ENCODE measurements around the gene TMX4. TPM values are rescaled to one million over a fixed set of nuclear protein-coding genes. Genes with fewer than 3 reads are reported as not detected.

TMX4 gene
- total and polyA plus RNA-seq, 2 of the 8 experiments (the other 6 are each of a cell fraction or from before 2014, with no cell fraction given), result 2.1 to 7.8 TPM

GRCh38 chr20:8057871-8058270, 38.3 kb upstream of the TMX4 start (continued):
- TF ChIP-seq CHD7 (IDR thresholded peaks at IDR 0.05; ENCODE audit: insufficient replicate concordance, low read length) (no peak), EP300 (IDR thresholded peaks at IDR 0.05; ENCODE audit: borderline replicate concordance in 1 of 2, low read depth in 2 of 2, low read length in 2 of 2) (no peak), CBX5 (IDR thresholded peaks at IDR 0.05; ENCODE audit: low read depth, low read length) (no peak), POLR2AphosphoS5 (IDR thresholded peaks at IDR 0.05; ENCODE audit: low read depth, low read length) (no peak), BRCA1 (IDR thresholded peaks at IDR 0.05; ENCODE audit: low read depth, low read length) (no peak)
- TF ChIP-seq, protein P1, sequence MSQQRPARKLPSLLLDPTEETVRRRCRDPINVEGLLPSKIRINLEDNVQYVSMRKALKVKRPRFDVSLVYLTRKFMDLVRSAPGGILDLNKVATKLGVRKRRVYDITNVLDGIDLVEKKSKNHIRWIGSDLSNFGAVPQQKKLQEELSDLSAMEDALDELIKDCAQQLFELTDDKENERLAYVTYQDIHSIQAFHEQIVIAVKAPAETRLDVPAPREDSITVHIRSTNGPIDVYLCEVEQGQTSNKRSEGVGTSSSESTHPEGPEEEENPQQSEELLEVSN (IDR thresholded peaks at IDR 0.05), result no peak

Data from H1 (cell line).